Middle frontal gyrus (tissue), 1 donor: ENCODE measurements around the gene MMP11.

Experiments used
- DNase-seq: peaks from one replicate; pipeline ENCODE4 v3.0.0-alpha.2; 2015; ENCODE audit warnings: low spot score; ENCODE audit errors: extremely low spot score

The MMP11 gene

GRCh38 chr22:23829845-23830372 is 57.3 kb downstream of the MMP11 start:
- no peak for DNase-seq

GRCh38 chr22:23831261-23831660 is 58.6 kb downstream of the MMP11 start:
- DNase-seq: no peak

- no peak for DNase-seq
Observed at GRCh38 chr22:23831781-23832180, 59.1 kb downstream of the MMP11 start.

- DNase-seq: no peak
Observed at GRCh38 chr22:23832226-23833016, 59.8 kb downstream of the MMP11 start.

- DNase-seq: no peak
Observed at GRCh38 chr22:23833017-23833751, 60.5 kb downstream of the MMP11 start.
